SKM-1 treated with dmso at 0.1 percent for 144 hours (cell line): Measurements from ENCODE around the gene SEC14L2.
"Not testable (repeated sequence)": the region's sequence is repeated elsewhere in the genome, so short reads cannot be mapped to it uniquely, and the experiment has no call there.

Experiments
- DNase-seq: peaks from one replicate; lab custom pipeline; 2025; ENCODE audit not compliant: unreplicated experiment; lab: John Stamatoyannopoulos, UW

The SEC14L2 gene

GRCh38 chr22:30402028-30402765, 5.4 kb downstream of the SEC14L2 start:
- DNase-seq, result no peak

- not testable (repeated sequence) for DNase-seq
Observed at GRCh38 chr22:30402766-30403104, 5.9 kb downstream of the SEC14L2 start.

GRCh38 chr22:30404307-30404706, 7.5 kb downstream of the SEC14L2 start:
- DNase-seq, result no peak

GRCh38 chr22:30405731-30406130, 8.9 kb downstream of the SEC14L2 start:
- no peak for DNase-seq

GRCh38 chr22:30406400-30406799, 9.6 kb downstream of the SEC14L2 start:
- no peak for DNase-seq

GRCh38 chr22:30408388-30409102, 11.7 kb downstream of the SEC14L2 start:
- no peak for DNase-seq

- no peak for DNase-seq
Observed at GRCh38 chr22:30411780-30412179, 15.0 kb downstream of the SEC14L2 start.

- no peak for DNase-seq
Observed at GRCh38 chr22:30413001-30413400, 16.2 kb downstream of the SEC14L2 start.

GRCh38 chr22:30413745-30414524, 17.1 kb downstream of the SEC14L2 start:
- no peak for DNase-seq

- no peak for DNase-seq
Observed at GRCh38 chr22:30414525-30415047, 17.8 kb downstream of the SEC14L2 start.

- no peak for DNase-seq
Observed at GRCh38 chr22:30416403-30416802, 19.6 kb downstream of the SEC14L2 start.

GRCh38 chr22:30416837-30417236, 20.0 kb downstream of the SEC14L2 start:
- DNase-seq, result no peak

GRCh38 chr22:30420347-30421125, 23.7 kb downstream of the SEC14L2 start:
- no peak for DNase-seq

- no peak for DNase-seq
Observed at GRCh38 chr22:30421695-30422480, 25.1 kb downstream of the SEC14L2 start.

GRCh38 chr22:30422481-30423300, 25.9 kb downstream of the SEC14L2 start:
- no peak for DNase-seq

GRCh38 chr22:30423301-30423958, 26.6 kb downstream of the SEC14L2 start:
- no peak for DNase-seq

- DNase-seq, result peak; percentile 99
Observed at GRCh38 chr22:30423959-30424533, 27.2 kb downstream of the SEC14L2 start.
